H1 (cell line): Measurements from ENCODE around the gene OR4K1. TPM values are rescaled to one million over a fixed set of nuclear protein-coding genes. Genes with fewer than 3 reads are reported as not detected.

Experiments
- CTCF ChIP-seq, 3 experiments: IDR thresholded peaks; 1 replicate in 2 of 3; 2 replicates in 1 of 3; pipeline versions ENCODE4 v1.5.1 to v1.6.1; 2011; ENCODE audit warnings: low read length in 3 of 3, mild to moderate bottlenecking in 3 of 3, inconsistent platforms in 2 of 3, low read depth in 1 of 3, moderate library complexity in 1 of 3; ENCODE audit not compliant: insufficient read depth in 1 of 3; ENCODE audit errors: control extremely low read depth in 1 of 3
- RNF2 ChIP-seq: fragments of 200-900, 300-1000 bp; sonication (generic); IDR thresholded peaks from 2 replicates; pipeline ENCODE4 v1.7.1; 2016; ENCODE audit warnings: borderline replicate concordance, low read depth, mild to moderate bottlenecking, antibody characterized with exemption, low read length; ENCODE audit not compliant: poor library complexity, severe bottlenecking; ENCODE audit errors: missing control alignments
- SIX5 ChIP-seq: IDR thresholded peaks from 2 replicates; pipeline ENCODE4 v1.6.1; 2011; ENCODE audit warnings: mild to moderate bottlenecking, low read depth, low read length
- polyA plus RNA-seq, 7 experiments: library from polyadenylated mRNA; depleted of rRNA in 3 of 7; stranded (reverse) in 5 of 7; unstranded in 2 of 7; fragments of >200 nt in 5 of 7; fragments of 200-250 nt in 2 of 7; gene quantifications; 1 replicate in 5 of 7; 2 replicates in 1 of 7; 4 replicates in 1 of 7; pipeline versions ENCODE4 v1.2.1 to v1.2.3, GENCODE V29; 2011 to 2013; ENCODE audit warnings: missing spikeins in 2 of 7, mixed read lengths in 2 of 7
- total RNA-seq: library from RNA; stranded (reverse); fragmentation: NEBNext Ultra II Directional; extraction: Animal tissue kit (Norgen Biotek cat#: 25700); gene quantifications from 2 replicates; pipeline ENCODE4 v1.2.1, GENCODE V29; 2021

The OR4K1 gene
- total and polyA plus RNA-seq, 2 of the 8 experiments (the other 6 are each of a cell fraction or from before 2014, with no cell fraction given) = not detected

GRCh38 chr14:19918553-19919264 lies 12.0 kb upstream of the OR4K1 start (continued):
- TF ChIP-seq CTCF (IDR thresholded peaks at IDR 0.05; ENCODE audit: control extremely low read depth in 1 of 3, insufficient read depth in 1 of 3, low read depth in 1 of 3, low read length in 3 of 3) (no peak), RNF2 (no peak), SIX5 (no peak)
